Panc1 (cell line): ENCODE measurements around the gene MICAL2.

Experiments
- CTCF ChIP-seq: fragments of 450-650 bp; IDR thresholded peaks from 2 replicates; pipeline ENCODE4 v1.5.1; 2017; ENCODE audit warnings: mild to moderate bottlenecking
- POLR2AphosphoS5 ChIP-seq: IDR thresholded peaks from 2 replicates; pipeline ENCODE4 v1.6.1; 2012; ENCODE audit warnings: mild to moderate bottlenecking, low read depth, low read length, moderate library complexity
- REST ChIP-seq, 2 experiments: IDR thresholded peaks; 2 replicates each; pipeline ENCODE4 v1.6.1; 2011 to 2012; ENCODE audit warnings: low read depth in 2 of 2, control low read depth in 1 of 2, low read length in 1 of 2, mild to moderate bottlenecking in 1 of 2, moderate library complexity in 1 of 2; ENCODE audit not compliant: insufficient read depth in 1 of 2
- SIN3A ChIP-seq: IDR thresholded peaks from 2 replicates; pipeline ENCODE4 v1.6.1; 2012; ENCODE audit warnings: low read depth, mild to moderate bottlenecking, low read length, moderate library complexity, borderline replicate concordance; ENCODE audit not compliant: insufficient read depth

- TF ChIP-seq CTCF (no peak), REST (IDR thresholded peaks at IDR 0.05; ENCODE audit: insufficient read depth in 1 of 2, low read depth in 2 of 2, low read length in 1 of 2) (no peak), POLR2AphosphoS5 (no peak), SIN3A (no peak)
These were observed 102.4 kb downstream of the MICAL2 start for GRCh38 chr11:12212821-12213185.
